DMS153 treated with DMSO at 0.1 percent for 48 hours (cell line): ENCODE results near the gene CARD9.

Source experiments
- DNase-seq: peaks from one replicate; lab custom pipeline; 2025; ENCODE audit not compliant: unreplicated experiment; lab: John Stamatoyannopoulos, UW

Gene CARD9

DNA sequence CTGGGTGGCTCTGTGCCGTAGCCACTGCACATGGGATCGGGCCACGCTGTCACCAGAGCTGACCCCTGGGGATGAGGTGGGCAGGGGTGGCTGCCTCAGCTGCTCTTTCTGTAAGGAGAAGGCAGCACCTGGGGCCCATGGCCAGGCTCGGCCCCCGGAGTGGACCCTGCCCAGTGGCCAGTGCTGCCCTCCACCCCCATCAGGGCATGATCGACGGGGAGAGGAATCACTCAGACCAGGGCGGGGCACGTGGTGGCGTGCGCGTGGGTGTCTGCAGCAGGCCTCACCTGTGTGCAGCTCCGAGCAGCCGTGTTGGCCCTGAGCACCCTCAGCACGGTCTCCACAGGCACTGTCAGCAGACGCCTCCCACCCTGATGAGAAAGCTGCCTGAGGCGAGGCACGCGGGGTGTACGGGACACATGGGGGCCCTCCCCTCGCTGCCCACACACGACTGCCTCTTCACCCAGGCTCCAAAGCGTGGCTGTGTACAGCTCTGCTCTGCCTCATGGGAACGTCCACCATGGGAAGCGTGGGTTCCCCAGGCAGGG lies 8.6 kb upstream of the CARD9 start:
- no peak for DNase-seq

DNA sequence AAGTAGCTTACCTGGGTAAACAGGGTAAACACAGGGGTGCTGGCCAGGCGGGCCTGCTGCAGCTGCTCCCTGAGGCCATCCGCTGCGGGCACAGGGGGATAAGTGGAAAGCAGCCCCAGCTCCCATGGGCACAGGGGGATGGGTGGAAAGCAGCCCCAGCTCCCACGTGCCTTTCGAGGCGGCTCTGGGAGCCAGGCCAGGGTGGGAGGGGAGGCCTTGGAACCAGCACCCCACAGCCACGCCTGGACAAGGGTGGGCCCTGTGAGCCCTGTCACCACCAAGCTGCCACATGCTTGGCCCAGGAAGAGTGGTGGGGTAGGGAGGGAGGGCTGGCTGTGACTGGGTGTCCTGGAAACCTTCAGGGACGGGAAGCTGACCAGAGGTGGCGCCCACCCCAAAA lies 7.8 kb upstream of the CARD9 start:
- DNase-seq, result no peak

GRCh38 chr9:136380381-136380780 lies 6.9 kb upstream of the CARD9 start:
- no peak for DNase-seq

GRCh38 chr9:136379891-136380290 lies 6.4 kb upstream of the CARD9 start:
- no peak for DNase-seq

DNA sequence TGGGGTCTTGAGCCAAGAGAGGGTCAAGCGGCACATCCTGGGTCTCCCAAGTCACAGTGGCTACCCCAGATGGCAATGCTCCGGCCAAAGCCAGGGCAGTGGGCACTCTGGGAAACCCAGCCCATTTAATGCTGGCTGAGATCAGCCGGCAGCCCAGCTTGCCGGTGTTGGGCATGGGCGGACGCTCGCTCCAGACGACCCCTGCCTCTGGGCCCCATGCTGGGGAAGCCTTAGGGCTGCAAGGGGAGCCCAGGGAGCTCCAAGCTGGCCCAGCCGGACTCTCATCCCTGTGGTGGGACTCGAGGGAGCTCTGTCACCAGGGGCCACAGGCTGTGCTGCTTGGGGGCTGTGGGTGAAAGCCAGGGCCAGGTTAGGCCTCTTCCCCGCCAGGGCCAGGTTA lies 5.9 kb upstream of the CARD9 start:
- no peak for DNase-seq

DNA sequence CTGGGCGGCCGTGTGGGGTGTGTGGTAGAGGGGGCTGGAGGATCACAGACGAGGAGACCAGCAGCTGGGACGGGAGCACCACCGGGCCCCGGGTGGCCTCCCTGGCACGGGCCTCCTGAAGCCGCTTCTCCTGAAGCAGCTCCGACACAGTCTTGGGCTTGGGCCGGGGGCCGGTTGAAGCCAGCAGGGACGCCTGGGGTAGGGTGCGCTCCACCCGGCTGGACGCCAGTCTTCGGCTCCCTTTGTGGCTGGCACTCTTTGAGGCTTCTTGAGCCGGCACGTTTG lies 5.5 kb upstream of the CARD9 start:
- no peak for DNase-seq

GRCh38 chr9:136378170-136379002 lies 4.9 kb upstream of the CARD9 start:
- DNase-seq, result no peak

DNA sequence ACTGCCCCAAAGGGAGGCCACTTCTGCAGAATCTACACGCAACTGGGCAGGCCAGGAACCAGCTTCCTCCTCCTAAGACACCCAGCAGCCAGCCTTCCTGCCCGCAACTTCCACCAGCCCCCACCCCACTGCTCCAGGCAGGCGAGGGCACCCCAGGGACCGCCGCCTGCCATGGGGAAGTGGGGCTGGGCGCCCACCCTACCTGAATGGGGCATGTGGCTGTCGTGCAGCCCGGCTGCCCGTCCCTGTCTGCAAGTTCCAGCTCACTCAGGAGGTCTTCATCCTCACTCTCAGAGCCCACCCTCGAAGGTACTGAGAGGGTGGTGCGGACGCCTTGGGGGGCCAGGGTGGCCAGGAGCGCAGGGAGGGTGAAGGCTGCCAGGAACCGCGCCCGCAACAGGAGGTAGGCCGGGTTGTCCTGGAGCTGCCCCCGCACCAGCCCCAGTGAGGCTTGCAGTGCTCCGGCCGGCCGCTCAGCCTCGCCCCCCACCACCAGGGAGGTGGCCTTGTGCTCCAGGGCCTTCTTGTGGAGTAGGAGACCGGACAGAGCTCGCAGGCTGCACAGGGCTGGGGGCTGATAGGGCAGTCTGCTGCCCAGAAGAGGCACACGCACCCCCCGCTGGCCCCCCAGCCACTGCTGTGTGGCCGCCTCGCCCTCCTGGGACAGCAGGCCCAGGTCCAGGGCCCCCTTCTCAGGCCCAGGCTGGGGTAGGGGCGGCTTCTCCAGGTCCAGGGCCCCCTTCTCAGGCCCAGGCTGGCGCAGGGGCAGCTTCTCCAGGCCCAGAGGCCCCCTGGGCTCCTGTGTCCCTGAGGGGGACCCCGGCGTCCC lies 4.1 kb upstream of the CARD9 start:
- DNase-seq, result no peak

- DNase-seq, result no peak
Observed at GRCh38 chr9:136376457-136376856, 3.0 kb upstream of the CARD9 start.

DNA sequence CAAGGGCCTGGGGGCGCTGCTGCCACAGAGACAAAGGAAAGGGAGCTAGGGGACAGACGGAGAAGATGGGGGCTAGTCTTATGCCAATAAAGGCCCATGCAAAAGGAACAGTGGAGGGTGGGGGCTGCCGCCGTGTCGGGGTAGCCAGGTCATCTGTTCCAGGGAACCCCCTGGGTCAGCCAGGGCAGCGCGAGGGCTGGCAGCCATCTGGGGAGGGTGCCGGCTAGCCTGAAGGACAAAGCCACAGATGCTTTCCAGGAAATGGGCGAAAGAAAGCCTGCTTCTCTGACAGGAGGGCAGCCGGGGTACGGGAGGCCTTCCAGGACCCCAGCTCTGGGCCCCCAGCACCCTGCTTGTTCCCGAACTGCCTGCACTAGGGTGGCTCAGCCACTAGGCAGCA lies 1.6 kb upstream of the CARD9 start:
- no peak for DNase-seq

GRCh38 chr9:136374183-136374575 lies 710 bp upstream of the CARD9 start:
- DNase-seq, result no peak

- DNase-seq, result no peak
Observed at GRCh38 chr9:136372561-136373299, 739 bp downstream of the CARD9 start.

GRCh38 chr9:136372006-136372405 lies 1.5 kb downstream of the CARD9 start:
- no peak for DNase-seq

- no peak for DNase-seq
Observed at GRCh38 chr9:136371533-136371880, 2.0 kb downstream of the CARD9 start.

- DNase-seq, result no peak
Observed at GRCh38 chr9:136370687-136371532, 2.6 kb downstream of the CARD9 start.

- DNase-seq, result no peak
Observed at GRCh38 chr9:136370037-136370436, 3.4 kb downstream of the CARD9 start.

DNA sequence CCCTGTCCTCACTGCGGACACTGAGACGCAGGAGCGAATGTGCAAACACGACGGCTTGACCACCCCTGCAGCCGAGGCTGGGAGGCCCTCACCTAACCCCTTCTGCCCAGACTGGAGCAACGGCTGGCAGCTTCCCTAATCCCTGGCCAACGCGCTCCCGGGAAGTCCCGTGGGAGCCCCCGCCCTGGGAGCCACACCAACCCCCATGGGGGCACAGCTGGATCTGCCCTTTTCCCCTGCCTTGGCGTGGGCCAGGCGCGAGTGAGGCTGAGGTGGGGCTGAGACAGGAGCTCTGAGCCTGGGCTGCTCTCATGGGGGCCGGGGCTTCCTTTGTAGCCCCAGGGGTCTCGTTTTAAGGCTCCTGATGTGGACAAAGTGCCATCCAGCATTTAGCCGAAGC lies 5.3 kb downstream of the CARD9 start:
- no peak for DNase-seq

DNA sequence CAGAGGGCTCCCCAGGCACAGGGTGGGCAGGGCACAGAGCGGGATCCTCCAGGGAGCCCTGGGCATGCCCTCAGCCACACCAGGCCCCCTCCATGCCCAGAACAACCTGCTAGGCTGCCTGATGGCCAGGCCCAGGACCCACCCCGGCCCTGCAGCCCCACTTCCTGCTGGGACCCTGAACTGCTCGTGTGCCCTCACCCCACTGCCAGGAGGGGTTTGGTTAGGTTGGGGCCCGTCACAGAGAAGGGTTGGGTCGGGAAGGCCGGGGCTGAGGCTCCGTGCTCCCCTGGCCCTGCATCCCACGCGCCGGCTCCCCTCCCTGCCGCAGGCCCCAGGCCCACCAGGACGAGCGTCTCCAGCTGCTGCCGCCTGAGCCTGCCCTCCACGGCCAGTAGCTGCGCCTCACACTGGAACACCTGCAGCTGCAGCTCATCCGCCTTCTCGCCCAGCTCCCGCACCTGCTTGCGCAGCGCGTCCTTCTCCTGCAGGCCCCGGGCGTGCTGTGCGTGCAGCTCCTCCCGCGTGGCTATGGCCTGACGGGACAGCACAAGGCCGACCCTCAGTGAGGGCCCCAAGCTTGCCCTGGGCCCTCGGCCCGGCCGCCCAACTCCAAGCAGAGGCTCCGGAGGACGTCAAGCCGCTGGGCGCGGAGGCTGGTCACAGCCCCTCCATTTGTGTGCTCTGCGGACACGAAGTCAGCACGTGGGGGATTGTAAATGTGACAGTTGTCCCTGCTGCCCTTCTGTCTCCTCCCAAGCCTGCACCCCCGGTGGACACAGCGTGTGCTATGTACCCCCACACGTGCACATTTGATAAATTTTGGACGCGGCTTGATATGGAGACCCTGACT lies 5.9 kb downstream of the CARD9 start:
- DNase-seq, result no peak

- no peak for DNase-seq
Observed at GRCh38 chr9:136366826-136367225, 6.6 kb downstream of the CARD9 start.

- no peak for DNase-seq
Observed at GRCh38 chr9:136365775-136366222, 7.7 kb downstream of the CARD9 start.
